Transverse colon (tissue), 4 donors: ENCODE measurements around the gene CDC6. TPM values are rescaled to one million over a fixed set of nuclear protein-coding genes. Genes with fewer than 3 reads are reported as not detected.
A peak's percentile ranks its signal among the peaks of the same experiment; 100 is the strongest.

Source experiments
- DNase-seq: peaks from one replicate; pipeline ENCODE4 v3.0.0-alpha.2; 2019
- H3K27ac ChIP-seq, 4 donors: fragments of 200-600 bp; sonication (generic); 2 replicates each; pipeline ENCODE4 v1.5.1; 2016 to 2018; ENCODE audit warnings: inconsistent platforms in 4 of 4
- H3K27me3 ChIP-seq: fragments of 200-600 bp; sonication (generic); 2 replicates; pipeline ENCODE4 v1.5.1; 2017; ENCODE audit warnings: inconsistent platforms
- H3K36me3 ChIP-seq, 4 donors: fragments of 200-600 bp; sonication (generic); 2 replicates each; pipeline ENCODE4 v1.5.1; 2017 to 2019; ENCODE audit warnings: inconsistent platforms in 4 of 4
- H3K4me1 ChIP-seq, 4 donors: fragments of 200-600 bp; sonication (generic); 2 replicates each; pipeline ENCODE4 v1.5.1; 2017 to 2020; ENCODE audit warnings: inconsistent platforms in 4 of 4
- H3K4me3 ChIP-seq, 4 donors: fragments of 200-600 bp; sonication (generic); 1 replicate in 1 of 4; 2 replicates in 3 of 4; pipeline versions ENCODE4 v1.5.1 to v1.6.1; 2017 to 2019; ENCODE audit warnings: inconsistent platforms in 4 of 4
- H3K9me3 ChIP-seq, 2 donors: fragments of 200-600 bp; sonication (generic); 2 replicates each; pipeline ENCODE4 v1.5.1; 2017 to 2019; ENCODE audit warnings: inconsistent platforms in 2 of 2
- CTCF ChIP-seq, 5 experiments: fragments of 200-600 bp in 3 of 5; fragments of 450-650 bp in 2 of 5; sonication (generic) in 3 of 5; IDR thresholded peaks; 1 replicate in 2 of 5; 2 replicates in 3 of 5; pipeline ENCODE4 v1.5.1; 2016 to 2017; ENCODE audit warnings: antibody characterized with exemption in 5 of 5, inconsistent platforms in 3 of 5, mild to moderate bottlenecking in 2 of 5, moderate library complexity in 1 of 5
- EP300 ChIP-seq: sonication (generic); formaldehyde crosslinking; IDR thresholded peaks from one replicate; pipeline ENCODE4 v1.6.1; 2017; ENCODE audit warnings: antibody characterized with exemption, low read depth
- POLR2A ChIP-seq: fragments of 450-650 bp; IDR thresholded peaks from one replicate; pipeline ENCODE4 v1.6.1; 2016; ENCODE audit warnings: antibody characterized with exemption, mild to moderate bottlenecking, moderate library complexity
- POLR2AphosphoS5 ChIP-seq, 3 donors: sonication (generic); formaldehyde crosslinking; IDR thresholded peaks; one replicate each; pipeline ENCODE4 v1.6.1; 2016; ENCODE audit warnings: antibody characterized with exemption in 3 of 3
- WGBS, 2 donors: methylation state at CpG; one replicate each; pipeline ENCODE4 v1.1.5; 2018; ENCODE audit warnings: low coverage in 1 of 2; 5-methylcytosine and 5-hydroxymethylcytosine counted together
- in situ Hi-C, 4 donors: fragments of 200-750 bp; cut with MboI; loops; one replicate each; pipeline versions ENCODE4 v1.15.0 to v1.15.1; 2017; ENCODE audit warnings: low sequenced_read_pairs in 3 of 4, low pct_ligation_motif_present in 1 of 4, low pct_unique_long_range_greater_than_20kb in 1 of 4
- intact Hi-C: fragments of 100-400 bp; cut with DNase I; formaldehyde crosslinking; loops from one replicate; pipeline ENCODE4 v1.15.1; 2023; ENCODE audit warnings: low total_unique reads
- total RNA-seq, 4 donors: library from RNA; depleted of rRNA; stranded (reverse); fragments of >200 nt; gene quantifications; one replicate each; pipeline ENCODE4 v1.1.0, GENCODE V29; 2016

CDC6 gene
- total RNA-seq, 4 donors from 2014 or later = 1.6 to 3.2 (median 2.4) TPM; not detected in 1

GRCh38 chr17:40343219-40344119 lies 55.8 kb downstream of the CDC6 start:
- Histone ChIP-seq H3K27me3 (no peaks in the 10 kb centered on the region), H3K27ac (peak overlapping the region; percentile 94 to 95 (median 95)), H3K36me3 (no peaks in the 10 kb centered on the region), H3K9me3 (no peaks in the 10 kb centered on the region), H3K4me1 (peaks cover 41 to 80% (median 60%) of the 10 kb centered on the region in 4 donors), H3K4me3 (peak overlapping the region; percentile 72 to 89 (median 78))
- no peak for TF ChIP-seq POLR2A
- no peak for TF ChIP-seq POLR2AphosphoS5 (IDR thresholded peaks at IDR 0.05)
- no peak for TF ChIP-seq CTCF (IDR thresholded peaks at IDR 0.05)
- TF ChIP-seq EP300 = no peak
- intact Hi-C loops = no loop called here
- in situ Hi-C loops = no loop called here
- DNase-seq = peak; percentile 32
- WGBS, 2 donors = 41% methylated on average over 14 of the region's 15 CpGs; no CpG with 5 or more reads in 1 of the 2 donors

DNA sequence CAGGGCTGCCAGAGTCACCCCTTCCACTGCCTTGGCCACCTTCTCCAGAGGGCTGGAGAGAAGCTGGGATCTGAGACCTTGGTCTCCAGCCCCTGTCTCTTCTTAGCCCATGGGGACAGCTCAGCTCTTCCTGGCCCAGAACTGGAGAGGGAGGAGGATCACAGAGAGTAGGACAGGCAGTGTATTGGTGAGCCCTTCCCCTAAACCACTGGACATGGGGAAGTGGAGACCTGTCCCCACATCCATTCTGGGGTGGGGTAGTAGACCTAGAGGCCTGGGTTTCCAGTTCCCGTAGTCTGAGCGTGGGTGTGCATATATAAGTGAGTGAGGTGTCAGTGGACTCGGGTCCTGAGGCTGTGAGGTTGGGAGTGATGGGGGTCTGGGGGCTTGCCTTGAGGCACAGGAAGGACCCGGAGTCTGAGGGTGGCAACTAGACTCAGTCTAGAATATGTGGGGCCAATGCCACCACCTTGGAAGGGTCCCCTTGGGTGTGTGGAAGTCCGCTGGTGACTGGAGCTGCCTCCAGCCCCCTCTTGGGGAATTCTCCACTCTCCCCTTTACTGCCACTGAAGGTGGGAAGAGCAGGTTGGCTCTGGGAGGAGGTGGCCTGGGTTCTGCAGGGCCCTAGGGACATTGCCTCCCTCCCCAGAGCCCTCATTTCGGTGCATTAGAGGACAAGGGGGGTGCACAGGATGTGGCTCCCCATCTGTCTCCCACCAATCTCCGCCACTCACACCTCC lies 56.9 kb downstream of the CDC6 start:
- DNase-seq = peak; percentile 26
- Histone ChIP-seq H3K9me3 (no peaks in the 10 kb centered on the region), H3K36me3 (no peaks in the 10 kb centered on the region), H3K4me3 (peak overlapping the region; percentile 46 to 89 (median 78)), H3K4me1 (peaks cover 48 to 81% (median 69%) of the 10 kb centered on the region in 4 donors), H3K27ac (peak overlapping the region; percentile 94 to 95 (median 95)), H3K27me3 (no peaks in the 10 kb centered on the region)
- intact Hi-C loops (no loop called here), in situ Hi-C loops (no loop called here)
- TF ChIP-seq EP300 (no peak), POLR2AphosphoS5 (IDR thresholded peaks at IDR 0.05) (peak in 2 of 3 donors; percentile 5 to 8), POLR2A (no peak)
- WGBS, 2 donors = 49% methylated on average over 7 of the region's 7 CpGs; no CpG with 5 or more reads in 1 of the 2 donors

GRCh38 chr17:40345161-40345993 lies 57.7 kb downstream of the CDC6 start:
- Histone ChIP-seq H3K27me3 (no peaks in the 10 kb centered on the region), H3K4me3 (peak overlapping the region; percentile 46 to 89 (median 78)), H3K27ac (peak overlapping the region; percentile 94 to 95 (median 95)), H3K9me3 (no peaks in the 10 kb centered on the region), H3K4me1 (peaks cover 54 to 81% (median 75%) of the 10 kb centered on the region in 4 donors), H3K36me3 (no peaks in the 10 kb centered on the region)
- peak; percentile 91 for DNase-seq
- intact Hi-C loops = no loop called here
- TF ChIP-seq POLR2A = peak; percentile 87
- TF ChIP-seq EP300 = peak; percentile 27
- TF ChIP-seq CTCF (IDR thresholded peaks at IDR 0.05) = no peak
- TF ChIP-seq POLR2AphosphoS5 (IDR thresholded peaks at IDR 0.05) = peak; percentile 62 to 85 (median 81)
- in situ Hi-C loops = no loop called here
- 11% methylated on average over 27 of the region's 45 CpGs; no CpG with 5 or more reads in 1 of the 2 donors for whole genome bisulfite sequencing, 2 donors

DNA sequence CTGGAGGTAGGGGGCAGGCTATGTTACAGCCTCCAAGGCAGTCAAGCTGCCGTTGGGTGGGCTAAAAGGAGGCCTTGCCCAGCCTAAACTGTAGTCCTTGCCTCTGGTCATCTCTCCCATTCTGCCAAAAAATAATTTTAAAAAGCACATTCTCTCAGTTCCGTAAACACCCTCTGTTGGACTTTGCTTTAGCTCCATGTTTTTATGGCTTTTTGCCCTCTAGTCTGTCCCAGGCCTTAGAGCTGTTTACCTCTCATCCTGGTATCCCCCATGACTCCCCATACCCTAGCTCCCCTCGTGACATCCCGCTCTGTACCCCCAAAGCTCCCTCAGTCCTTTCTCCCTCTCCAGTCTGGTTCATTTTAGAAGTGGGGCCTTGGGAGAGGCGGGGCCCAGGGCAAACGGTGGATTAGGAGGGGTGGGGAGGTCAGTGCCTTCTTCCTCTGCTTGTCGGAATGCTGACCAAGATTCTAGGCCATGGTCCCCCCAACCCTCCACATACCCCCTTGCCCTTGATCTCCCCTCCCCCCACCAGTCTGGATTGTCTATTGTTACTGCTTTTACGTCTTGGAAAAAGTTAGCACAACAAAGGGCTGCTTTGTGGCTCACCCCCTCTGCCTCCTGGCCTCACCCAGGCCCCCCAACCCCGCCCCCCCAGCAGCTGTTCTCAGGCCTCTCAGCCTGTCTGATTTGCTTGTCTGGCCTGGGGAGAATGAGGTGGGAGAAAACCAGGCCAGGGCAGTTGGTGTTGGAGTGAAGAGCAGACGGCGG lies 58.5 kb downstream of the CDC6 start:
- in situ Hi-C loops (no loop called here), intact Hi-C loops (no loop called here)
- H3K27ac ChIP-seq = peak overlapping the region; percentile 94 to 95 (median 95)
- no peak for DNase-seq
- 32 to 35% methylated on average over 4 to 11 of the region's 11 CpGs for WGBS, 2 donors
- no peak for TF ChIP-seq POLR2A
- TF ChIP-seq POLR2AphosphoS5 (IDR thresholded peaks at IDR 0.05) = no peak
- TF ChIP-seq CTCF (IDR thresholded peaks at IDR 0.05) = no peak
- no peak for TF ChIP-seq EP300
- peak overlapping the region in 3 of 4 donors; percentile 72 to 89 (median 83) for H3K4me3 ChIP-seq
- H3K36me3 ChIP-seq = no peaks in the 10 kb centered on the region
- peaks cover 55 to 82% (median 72%) of the 10 kb centered on the region in 4 donors for H3K4me1 ChIP-seq
- H3K27me3 ChIP-seq = no peaks in the 10 kb centered on the region
- no peaks in the 10 kb centered on the region for H3K9me3 ChIP-seq
